ENCODE results near the gene TUBB.

The TUBB gene

DNA sequence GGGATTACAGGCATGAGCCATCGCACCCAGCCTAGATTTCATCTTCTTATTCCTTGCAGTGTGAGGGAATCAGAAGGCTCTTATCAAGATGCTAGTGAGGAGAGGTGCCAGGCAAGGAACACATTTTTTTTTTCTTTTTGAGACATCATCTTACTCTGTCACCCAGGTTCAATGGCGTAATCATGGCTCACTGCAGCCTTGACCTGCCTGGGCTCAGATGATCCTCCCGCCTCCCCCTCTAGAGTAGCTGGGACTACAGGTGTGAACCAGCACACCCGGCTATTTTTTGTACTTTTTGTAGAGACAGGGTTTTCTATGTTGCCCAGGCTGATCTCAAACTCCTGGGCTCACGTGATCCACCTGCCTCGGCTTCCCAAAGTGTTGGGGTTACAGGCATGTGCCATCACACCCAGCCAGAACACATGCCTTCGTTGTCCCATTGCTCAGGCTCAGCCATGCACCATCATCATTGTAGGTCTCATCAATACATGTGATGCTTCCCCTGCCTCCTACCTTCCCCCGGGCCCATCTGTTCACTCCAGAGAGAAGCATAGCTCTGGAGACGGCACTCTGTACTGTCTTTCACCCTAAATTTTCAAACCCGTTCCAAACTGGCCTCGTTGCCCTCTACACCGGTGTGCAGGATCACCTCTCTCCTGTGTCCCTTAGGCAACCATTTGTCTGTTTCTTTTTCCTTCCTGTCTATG, 12.2 kb downstream of the TUBB start:
- TF ChIP-seq ARNTL (CRISPR knock-in tag; IDR thresholded peaks at IDR 0.05; ENCODE audit: borderline replicate concordance, low read depth) = no peak
- no peak for TF ChIP-seq ZNF8 (CRISPR knock-in tag; IDR thresholded peaks at IDR 0.05)
- TF ChIP-seq TSHZ2 (CRISPR knock-in tag; IDR thresholded peaks at IDR 0.05) = no peak
- TF ChIP-seq CSDC2 (CRISPR knock-in tag; IDR thresholded peaks at IDR 0.05) = no peak
- TF ChIP-seq SNAI2 (CRISPR knock-in tag; IDR thresholded peaks at IDR 0.05) = no peak
- TF ChIP-seq TCF4 (CRISPR knock-in tag; IDR thresholded peaks at IDR 0.05; ENCODE audit: borderline replicate concordance) = no peak
- TF ChIP-seq RARB (CRISPR knock-in tag; IDR thresholded peaks at IDR 0.05) = no peak
- TF ChIP-seq ZNF70 (CRISPR knock-in tag; IDR thresholded peaks at IDR 0.05) = no peak
- no peak for TF ChIP-seq PPARA (CRISPR knock-in tag; IDR thresholded peaks at IDR 0.05; ENCODE audit: borderline replicate concordance)
- no peak for TF ChIP-seq TOX (CRISPR knock-in tag; IDR thresholded peaks at IDR 0.05; ENCODE audit: borderline replicate concordance)
- no peak for TF ChIP-seq ZC3H10 (CRISPR knock-in tag; IDR thresholded peaks at IDR 0.05)
- TF ChIP-seq CSRNP3 (CRISPR knock-in tag; IDR thresholded peaks at IDR 0.05) = no peak
- no peak for TF ChIP-seq ESRRG (CRISPR knock-in tag; IDR thresholded peaks at IDR 0.05)
- no peak for TF ChIP-seq ZNF565 (CRISPR knock-in tag; conservative IDR thresholded peaks at IDR 0.05; ENCODE audit: low read depth)
- TF ChIP-seq GLIS3 (CRISPR knock-in tag; IDR thresholded peaks at IDR 0.05) = no peak
- TF ChIP-seq, protein P1, sequence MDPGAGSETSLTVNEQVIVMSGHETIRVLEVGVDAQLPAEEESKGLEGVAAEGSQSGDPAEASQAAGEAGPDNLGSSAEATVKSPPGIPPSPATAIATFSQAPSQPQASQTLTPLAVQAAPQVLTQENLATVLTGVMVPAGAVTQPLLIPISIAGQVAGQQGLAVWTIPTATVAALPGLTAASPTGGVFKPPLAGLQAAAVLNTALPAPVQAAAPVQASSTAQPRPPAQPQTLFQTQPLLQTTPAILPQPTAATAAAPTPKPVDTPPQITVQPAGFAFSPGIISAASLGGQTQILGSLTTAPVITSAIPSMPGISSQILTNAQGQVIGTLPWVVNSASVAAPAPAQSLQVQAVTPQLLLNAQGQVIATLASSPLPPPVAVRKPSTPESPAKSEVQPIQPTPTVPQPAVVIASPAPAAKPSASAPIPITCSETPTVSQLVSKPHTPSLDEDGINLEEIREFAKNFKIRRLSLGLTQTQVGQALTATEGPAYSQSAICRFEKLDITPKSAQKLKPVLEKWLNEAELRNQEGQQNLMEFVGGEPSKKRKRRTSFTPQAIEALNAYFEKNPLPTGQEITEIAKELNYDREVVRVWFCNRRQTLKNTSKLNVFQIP (CRISPR knock-in tag; IDR thresholded peaks at IDR 0.05; ENCODE audit: borderline replicate concordance, low read depth) = no peak
- TF ChIP-seq CREB5 (CRISPR knock-in tag; IDR thresholded peaks at IDR 0.05; ENCODE audit: low read depth) = no peak
- no peak for TF ChIP-seq BACH2 (CRISPR knock-in tag; IDR thresholded peaks at IDR 0.05; ENCODE audit: borderline replicate concordance)
- TF ChIP-seq ZFP30 (CRISPR knock-in tag; IDR thresholded peaks at IDR 0.05) = no peak

DNA sequence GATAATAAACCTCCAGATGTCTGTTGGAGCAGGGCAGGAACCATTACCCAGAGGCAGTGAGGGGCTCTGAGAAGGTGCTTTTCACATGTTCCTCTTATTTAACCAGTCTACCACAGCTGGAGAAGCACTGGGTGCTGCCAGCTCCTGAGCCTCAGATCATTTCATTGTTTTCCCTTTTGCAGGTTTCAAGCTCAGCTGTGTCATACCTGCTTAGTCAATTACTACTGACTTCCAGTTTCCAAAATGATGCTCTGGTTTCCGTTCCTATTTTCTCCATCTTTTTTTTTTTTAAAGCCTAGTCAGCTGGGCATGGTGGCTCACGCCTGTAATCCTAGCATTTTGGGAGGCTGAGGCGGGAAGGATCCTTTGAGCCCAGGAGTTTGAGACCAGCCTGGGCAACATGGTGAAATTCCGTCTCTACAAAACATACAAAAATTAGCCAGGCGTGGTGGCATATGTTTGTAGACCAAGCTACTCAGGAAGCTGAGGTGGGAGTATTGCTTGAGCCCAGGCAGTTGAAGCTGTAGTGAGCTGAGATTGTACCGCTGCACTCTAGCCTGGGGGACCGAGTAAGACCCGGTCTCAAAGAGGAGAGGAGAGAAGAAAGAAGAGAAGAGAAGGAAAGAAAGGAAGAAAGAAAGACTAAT, 15.6 kb downstream of the TUBB start:
- TF ChIP-seq ARNTL (CRISPR knock-in tag; IDR thresholded peaks at IDR 0.05; ENCODE audit: borderline replicate concordance, low read depth) = no peak
- TF ChIP-seq ZFP30 (CRISPR knock-in tag; IDR thresholded peaks at IDR 0.05) = no peak
- TF ChIP-seq ZC3H10 (CRISPR knock-in tag; IDR thresholded peaks at IDR 0.05) = no peak
- TF ChIP-seq TSHZ2 (CRISPR knock-in tag; IDR thresholded peaks at IDR 0.05) = no peak
- TF ChIP-seq TCF4 (CRISPR knock-in tag; IDR thresholded peaks at IDR 0.05; ENCODE audit: borderline replicate concordance) = no peak
- no peak for TF ChIP-seq CSDC2 (CRISPR knock-in tag; IDR thresholded peaks at IDR 0.05)
- TF ChIP-seq GLIS3 (CRISPR knock-in tag; IDR thresholded peaks at IDR 0.05) = no peak
- TF ChIP-seq, protein P2, sequence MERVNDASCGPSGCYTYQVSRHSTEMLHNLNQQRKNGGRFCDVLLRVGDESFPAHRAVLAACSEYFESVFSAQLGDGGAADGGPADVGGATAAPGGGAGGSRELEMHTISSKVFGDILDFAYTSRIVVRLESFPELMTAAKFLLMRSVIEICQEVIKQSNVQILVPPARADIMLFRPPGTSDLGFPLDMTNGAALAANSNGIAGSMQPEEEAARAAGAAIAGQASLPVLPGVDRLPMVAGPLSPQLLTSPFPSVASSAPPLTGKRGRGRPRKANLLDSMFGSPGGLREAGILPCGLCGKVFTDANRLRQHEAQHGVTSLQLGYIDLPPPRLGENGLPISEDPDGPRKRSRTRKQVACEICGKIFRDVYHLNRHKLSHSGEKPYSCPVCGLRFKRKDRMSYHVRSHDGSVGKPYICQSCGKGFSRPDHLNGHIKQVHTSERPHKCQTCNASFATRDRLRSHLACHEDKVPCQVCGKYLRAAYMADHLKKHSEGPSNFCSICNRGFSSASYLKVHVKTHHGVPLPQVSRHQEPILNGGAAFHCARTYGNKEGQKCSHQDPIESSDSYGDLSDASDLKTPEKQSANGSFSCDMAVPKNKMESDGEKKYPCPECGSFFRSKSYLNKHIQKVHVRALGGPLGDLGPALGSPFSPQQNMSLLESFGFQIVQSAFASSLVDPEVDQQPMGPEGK (CRISPR knock-in tag; IDR thresholded peaks at IDR 0.05; ENCODE audit: borderline replicate concordance) = no peak
- TF ChIP-seq ISL1 (CRISPR knock-in tag; IDR thresholded peaks at IDR 0.05) = no peak
- no peak for TF ChIP-seq ZFP3 (CRISPR knock-in tag; IDR thresholded peaks at IDR 0.05)
- TF ChIP-seq ZNF8 (CRISPR knock-in tag; IDR thresholded peaks at IDR 0.05) = no peak
- ATAC-seq = no peak

More for the DNA sequence above, 12.2 kb downstream of the TUBB start:
- ATAC-seq = no peak
